HG03575 (cell line): ENCODE results near the gene RELN.

ENCODE experiments used
- ATAC-seq: cut with Tn5 transposase; IDR thresholded peaks from one replicate; pipeline ENCODE4 v1.9.1; 2021; ENCODE audit not compliant: unreplicated experiment, insufficient number of reproducible peaks, low FRiP score; ENCODE audit errors: extremely low read depth

The RELN gene

GRCh38 chr7:103636153-103636552 is 353.3 kb downstream of the RELN start:
- ATAC-seq: no peak

GRCh38 chr7:103632972-103633371 is 356.5 kb downstream of the RELN start:
- ATAC-seq: no peak

GRCh38 chr7:103632005-103632639 is 357.3 kb downstream of the RELN start:
- no peak for ATAC-seq

- ATAC-seq: no peak
These were observed 359.1 kb downstream of the RELN start for GRCh38 chr7:103630318-103630717.

- no peak for ATAC-seq
These were observed 360.7 kb downstream of the RELN start for GRCh38 chr7:103628742-103629141.

GRCh38 chr7:103626776-103627175 is 362.7 kb downstream of the RELN start:
- ATAC-seq: no peak

GRCh38 chr7:103622274-103622673 is 367.2 kb downstream of the RELN start:
- no peak for ATAC-seq

GRCh38 chr7:103613655-103614642 is 375.5 kb downstream of the RELN start:
- ATAC-seq: no peak

- ATAC-seq: no peak
These were observed 379.7 kb downstream of the RELN start for GRCh38 chr7:103609778-103610177.

GRCh38 chr7:103605640-103606039 is 383.8 kb downstream of the RELN start:
- no peak for ATAC-seq

GRCh38 chr7:103598326-103598905 is 391.0 kb downstream of the RELN start:
- ATAC-seq: no peak

- ATAC-seq: no peak
These were observed 391.9 kb downstream of the RELN start for GRCh38 chr7:103597606-103598005.

GRCh38 chr7:103594186-103594585 is 395.3 kb downstream of the RELN start:
- ATAC-seq: no peak

- ATAC-seq: no peak
These were observed 395.8 kb downstream of the RELN start for GRCh38 chr7:103593691-103594090.

GRCh38 chr7:103592844-103593243 is 396.6 kb downstream of the RELN start:
- ATAC-seq: no peak

- no peak for ATAC-seq
These were observed 397.3 kb downstream of the RELN start for GRCh38 chr7:103592187-103592586.

GRCh38 chr7:103580031-103580430 is 409.4 kb downstream of the RELN start:
- no peak for ATAC-seq

- ATAC-seq: no peak
These were observed 412.4 kb downstream of the RELN start for GRCh38 chr7:103577059-103577458.

GRCh38 chr7:103576641-103577040 is 412.8 kb downstream of the RELN start:
- ATAC-seq: no peak

- ATAC-seq: no peak
These were observed 414.9 kb downstream of the RELN start for GRCh38 chr7:103574576-103574975.
